Spinal cord (tissue), 10 donors: ENCODE results near the gene CTPS2. TPM values are rescaled to one million over a fixed set of nuclear protein-coding genes. Genes with fewer than 3 reads are reported as not detected.
A peak's percentile ranks its signal among the peaks of the same experiment; 100 is the strongest.
"Not testable (repeated sequence)": the region's sequence is repeated elsewhere in the genome, so short reads cannot be mapped to it uniquely, and the experiment has no call there.

Experiments used
- DNase-seq, 6 donors: peaks; one replicate each; pipeline versions ENCODE4 v3.0.0 to v3.0.0-alpha.2; 2013 to 2015; ENCODE audit warnings: low spot score in 6 of 6, low read depth in 4 of 6
- H3K27ac ChIP-seq: one replicate; pipeline ENCODE4 v1.5.1; 2013; ENCODE audit warnings: low read depth, low read length, control low read depth
- H3K27me3 ChIP-seq: one replicate; pipeline ENCODE4 v1.6.1; 2013; ENCODE audit warnings: low read length; ENCODE audit not compliant: control insufficient read depth, insufficient read depth
- H3K36me3 ChIP-seq: one replicate; pipeline ENCODE4 v1.6.1; 2013; ENCODE audit warnings: low read length; ENCODE audit not compliant: control insufficient read depth, insufficient read depth
- H3K4me1 ChIP-seq: one replicate; pipeline ENCODE4 v1.6.1; 2013; ENCODE audit warnings: low read length; ENCODE audit not compliant: control insufficient read depth, insufficient read depth
- H3K4me3 ChIP-seq: one replicate; pipeline ENCODE4 v1.5.1; 2013; ENCODE audit warnings: low read depth, low read length, control low read depth
- H3K9me3 ChIP-seq: one replicate; pipeline ENCODE4 v1.6.1; 2013; ENCODE audit warnings: low read length; ENCODE audit not compliant: control insufficient read depth, insufficient read depth
- WGBS: methylation state at CpG from one replicate; pipeline ENCODE4 v1.1.5; 2013; ENCODE audit warnings: missing lambda C conversion rate; ENCODE audit not compliant: insufficient coverage; 5-methylcytosine and 5-hydroxymethylcytosine counted together
- polyA plus RNA-seq, 2 donors: library from polyadenylated mRNA; unstranded; fragments of 120-200 nt; gene quantifications; one replicate each; pipeline ENCODE4 v1.2.1, GENCODE V29; 2013; ENCODE audit not compliant: insufficient read length in 2 of 2
- total RNA-seq, 2 donors: library from RNA; depleted of rRNA in 1 of 2; stranded (reverse); fragments of 120-200 nt in 1 of 2; fragments of >200 nt in 1 of 2; gene quantifications; one replicate each; pipeline versions ENCODE4 v1.2.3 to v1.2.4, GENCODE V29; 2013 to 2014
- donor health status: healthy.

CTPS2 gene
- total and polyA plus RNA-seq, 4 donors = 23.8 to 28.9 (median 26.1) TPM

DNA sequence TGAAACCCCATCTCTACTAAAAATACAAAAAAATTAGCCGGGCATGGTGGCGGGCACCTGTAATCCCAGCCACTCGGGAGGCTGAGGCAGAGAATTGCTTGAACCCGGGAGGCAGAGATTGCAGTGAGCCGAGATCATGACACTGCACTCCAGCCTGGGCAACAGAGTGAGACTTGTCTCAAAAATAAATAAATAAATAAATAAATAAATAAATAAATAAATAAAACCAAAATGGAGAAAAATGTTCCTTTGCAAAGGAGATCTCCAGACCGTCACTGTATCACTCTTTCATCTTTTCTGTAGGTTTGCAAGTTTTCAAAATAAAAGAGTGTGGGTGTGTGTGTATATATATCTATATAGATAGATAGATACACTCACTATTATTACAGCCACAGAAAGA, 109.2 kb downstream of the CTPS2 start:
- H3K9me3 ChIP-seq, H3K36me3 ChIP-seq, H3K4me1 ChIP-seq, H3K27ac ChIP-seq, DNase-seq, H3K4me3 ChIP-seq: not testable (repeated sequence)
- 92% methylated on average over 2 of the region's 6 CpGs for WGBS
- H3K27me3 ChIP-seq = peaks cover 11% of the 10 kb centered on the region

DNA sequence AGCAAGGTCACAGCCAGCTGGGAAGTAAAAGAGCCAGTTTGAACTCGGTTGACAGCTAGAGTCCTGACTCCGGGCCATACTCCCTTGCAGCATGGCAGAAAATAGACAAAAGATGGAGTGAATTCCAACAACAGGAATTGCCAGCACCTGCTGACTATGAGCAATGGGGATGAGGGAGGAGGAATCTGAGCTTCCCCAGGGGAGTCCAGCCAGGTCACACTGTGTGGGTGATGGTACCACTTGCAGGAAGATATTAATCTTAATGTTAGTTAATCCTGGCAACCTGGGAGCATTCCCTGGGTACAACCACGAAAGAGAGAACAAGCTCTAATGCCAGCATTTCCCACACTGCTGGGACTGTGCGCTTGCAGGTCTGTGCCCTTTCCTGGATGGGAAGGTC, 110.6 kb downstream of the CTPS2 start:
- Histone ChIP-seq H3K36me3 (no peaks in the 10 kb centered on the region), H3K27ac (no peak overlapping the region), H3K4me3 (no peak overlapping the region), H3K27me3 (peaks cover 7% of the 10 kb centered on the region), H3K4me1 (no peaks in the 10 kb centered on the region), H3K9me3 (no peaks in the 10 kb centered on the region)
- 87% methylated on average over 3 of the region's 4 CpGs for WGBS
- no peak for DNase-seq

GRCh38 chrX:16594490-16594889, 118.0 kb downstream of the CTPS2 start:
- H3K4me3 ChIP-seq = no peak overlapping the region
- H3K9me3 ChIP-seq = no peaks in the 10 kb centered on the region
- no peak overlapping the region for H3K27ac ChIP-seq
- no peaks in the 10 kb centered on the region for H3K36me3 ChIP-seq
- H3K27me3 ChIP-seq = peaks cover 4% of the 10 kb centered on the region
- H3K4me1 ChIP-seq = no peaks in the 10 kb centered on the region
- DNase-seq = peak in 2 of 6 donors; percentile 8 to 16
- no CpG with 5 or more reads among the region's 3 CpGs for WGBS

DNA sequence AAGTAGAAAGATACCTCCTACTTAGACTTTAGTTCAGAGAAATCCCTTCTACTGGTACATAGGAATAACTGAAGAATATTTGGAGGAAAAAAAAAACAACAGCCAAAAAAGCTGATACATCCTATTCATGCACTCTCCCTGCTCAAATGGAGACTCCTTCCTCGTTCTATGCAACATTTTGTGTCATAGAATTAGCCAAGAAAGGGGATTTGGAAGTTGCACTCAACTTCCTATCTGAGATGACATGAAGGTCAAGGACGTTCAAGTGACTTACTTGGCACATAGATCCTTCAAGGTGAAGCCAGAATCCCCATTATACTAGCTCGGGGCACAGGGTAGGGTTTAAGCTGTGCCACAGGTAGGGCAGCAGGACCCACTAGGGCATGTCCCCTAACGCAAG, 118.7 kb downstream of the CTPS2 start:
- Histone ChIP-seq H3K36me3 (no peaks in the 10 kb centered on the region), H3K9me3 (no peaks in the 10 kb centered on the region), H3K27ac (no peak overlapping the region), H3K4me3 (no peak overlapping the region), H3K4me1 (no peaks in the 10 kb centered on the region), H3K27me3 (peaks cover 6% of the 10 kb centered on the region)
- WGBS = 83% methylated on average over 2 of the region's 4 CpGs
- DNase-seq = no peak

GRCh38 chrX:16592194-16592770, 120.2 kb downstream of the CTPS2 start:
- no peak overlapping the region for H3K4me3 ChIP-seq
- WGBS = 85% methylated on average over 5 of the region's 7 CpGs

DNA sequence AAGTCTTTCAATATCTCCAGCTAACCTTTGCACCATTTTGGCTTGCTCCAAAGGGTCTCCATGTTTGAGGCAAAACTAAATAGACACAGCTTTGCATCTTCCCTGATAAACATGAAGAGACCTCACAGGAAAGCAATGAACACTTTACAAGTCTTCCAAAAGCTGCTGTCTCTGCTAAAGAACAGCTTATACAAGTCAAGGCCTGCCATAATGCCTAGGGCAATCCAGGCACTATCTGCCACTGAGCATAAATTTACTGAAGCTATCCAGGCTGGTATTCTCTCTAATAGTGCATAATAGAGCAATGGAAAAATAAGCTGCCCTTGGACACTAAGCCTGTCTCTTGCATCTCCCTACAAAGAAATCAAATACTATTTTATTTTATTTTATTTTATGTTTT, 122.6 kb downstream of the CTPS2 start:
- no peaks in the 10 kb centered on the region for H3K9me3 ChIP-seq
- H3K4me1 ChIP-seq = no peaks in the 10 kb centered on the region
- H3K27ac ChIP-seq = no peak overlapping the region
- no peak overlapping the region for H3K4me3 ChIP-seq
- no peaks in the 10 kb centered on the region for H3K36me3 ChIP-seq
- no peak for DNase-seq
- peaks cover 12% of the 10 kb centered on the region for H3K27me3 ChIP-seq

More at GRCh38 chrX:16592194-16592770, 120.2 kb downstream of the CTPS2 start:
- DNase-seq = peak in 1 of 6 donors; percentile 7
- Histone ChIP-seq H3K27me3 (peaks cover 6% of the 10 kb centered on the region), H3K4me1 (no peaks in the 10 kb centered on the region), H3K27ac (no peak overlapping the region), H3K9me3 (no peaks in the 10 kb centered on the region), H3K36me3 (no peaks in the 10 kb centered on the region)

GRCh38 chrX:16589211-16589610, 123.3 kb downstream of the CTPS2 start:
- Histone ChIP-seq H3K9me3 (no peaks in the 10 kb centered on the region), H3K27me3 (peaks cover 12% of the 10 kb centered on the region), H3K4me1 (no peaks in the 10 kb centered on the region), H3K4me3 (no peak overlapping the region), H3K36me3 (no peaks in the 10 kb centered on the region), H3K27ac (no peak overlapping the region)
- DNase-seq = no peak
- no CpG with 5 or more reads among the region's 2 CpGs for WGBS

- DNase-seq = no peak
- no CpG with 5 or more reads among the region's 1 CpG for WGBS
- no peaks in the 10 kb centered on the region for H3K9me3 ChIP-seq
- H3K36me3 ChIP-seq = no peaks in the 10 kb centered on the region
- H3K4me3 ChIP-seq = no peak overlapping the region
- H3K27me3 ChIP-seq = peaks cover 12% of the 10 kb centered on the region
- no peaks in the 10 kb centered on the region for H3K4me1 ChIP-seq
- H3K27ac ChIP-seq = no peak overlapping the region
Observed at GRCh38 chrX:16588266-16588665, 124.2 kb downstream of the CTPS2 start.

DNA sequence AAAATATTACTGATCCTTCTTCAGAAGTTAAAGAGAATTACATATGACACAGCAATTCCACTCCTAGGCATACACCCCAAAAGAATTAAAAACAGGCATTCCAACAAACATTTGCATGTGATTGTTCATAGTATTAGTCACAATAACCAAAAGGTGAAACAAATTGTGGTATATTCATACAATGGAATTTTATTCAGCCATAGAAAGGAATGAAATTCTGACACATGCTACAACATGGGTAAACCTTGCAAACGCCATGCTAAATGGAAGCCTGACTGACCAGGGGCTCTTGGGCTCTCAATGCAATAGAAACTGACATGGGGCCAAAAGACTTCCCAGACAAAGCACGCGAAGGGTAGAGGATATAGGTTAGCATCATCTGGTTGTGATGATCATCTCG, 124.6 kb downstream of the CTPS2 start:
- 100% methylated on average over 1 of the region's 4 CpGs for WGBS
- no peak for DNase-seq

DNA sequence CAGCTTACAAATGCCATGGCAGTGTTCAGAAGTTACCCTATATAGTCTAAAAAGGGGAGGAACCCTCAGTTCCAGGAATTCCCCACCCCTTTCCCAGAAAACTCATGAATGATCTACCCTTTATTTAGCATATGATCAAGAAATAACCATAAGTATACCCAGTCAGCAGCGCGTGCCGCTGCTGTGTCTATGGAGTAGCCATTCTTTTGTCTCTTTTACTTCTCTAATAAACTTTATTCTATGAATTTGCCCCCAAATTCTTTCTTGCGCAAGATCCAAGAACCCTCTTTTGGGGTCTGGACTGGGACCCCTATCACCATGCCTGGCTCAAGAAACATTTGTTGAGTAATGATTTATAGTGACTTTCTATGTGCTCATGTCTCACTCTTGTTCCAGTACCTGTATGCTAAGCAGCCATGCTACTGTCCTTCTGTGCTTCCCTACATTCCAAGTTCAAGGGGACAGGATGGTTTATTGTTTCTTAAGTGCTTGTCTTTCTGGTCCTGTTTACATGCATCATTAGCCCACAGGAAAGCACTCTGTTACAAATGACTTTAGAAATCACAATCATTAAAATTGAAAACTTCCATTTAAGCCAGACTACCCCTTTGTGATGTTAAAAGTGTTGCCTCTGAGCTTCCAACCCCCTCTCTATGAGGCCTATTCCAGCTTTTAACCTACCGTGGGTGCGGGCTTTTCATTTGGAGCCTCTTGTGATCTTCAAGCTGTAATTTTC, 125.9 kb downstream of the CTPS2 start:
- no peaks in the 10 kb centered on the region for H3K4me1 ChIP-seq
- H3K27ac ChIP-seq = no peak overlapping the region
- DNase-seq = no peak
- H3K4me3 ChIP-seq = no peak overlapping the region
- peaks cover 2% of the 10 kb centered on the region for H3K9me3 ChIP-seq
- WGBS = no CpG with 5 or more reads among the region's 6 CpGs
- H3K36me3 ChIP-seq = no peaks in the 10 kb centered on the region
- peaks cover 10% of the 10 kb centered on the region for H3K27me3 ChIP-seq

More for the DNA sequence above, 124.6 kb downstream of the CTPS2 start:
- H3K9me3 ChIP-seq = no peaks in the 10 kb centered on the region
- no peak overlapping the region for H3K27ac ChIP-seq
- no peaks in the 10 kb centered on the region for H3K4me1 ChIP-seq
- H3K4me3 ChIP-seq = no peak overlapping the region
- peaks cover 12% of the 10 kb centered on the region for H3K27me3 ChIP-seq
- H3K36me3 ChIP-seq = no peaks in the 10 kb centered on the region
